ENCODE results near the gene GABRG3.

The GABRG3 gene

GRCh38 chr15:26945046-26945445 is 25.9 kb upstream of the GABRG3 start:
- Histone ChIP-seq H3K27ac (ENCODE audit: low read depth, low read length) (no peak overlapping the region), H3K4me1 (ENCODE audit: control insufficient read depth, insufficient read depth, low read length) (no peaks in the 10 kb centered on the region), H3K36me3 (ENCODE audit: control insufficient read depth, insufficient read depth, low read length) (no peaks in the 10 kb centered on the region; the same call in 1 of the 2 replicates), H3K9ac (ENCODE audit: low read depth, low read length) (no peak overlapping the region), H3K27me3 (ENCODE audit: control insufficient read depth, insufficient read depth, low read length) (no peaks in the 10 kb centered on the region), H3K4me3 (ENCODE audit: low read depth, low read length) (no peak overlapping the region), H3K9me3 (ENCODE audit: control insufficient read depth, insufficient read depth, low read length) (no peaks in the 10 kb centered on the region)

GRCh38 chr15:26950001-26950400 is 21.0 kb upstream of the GABRG3 start:
- Histone ChIP-seq H3K27me3 (ENCODE audit: control insufficient read depth, insufficient read depth, low read length) (no peaks in the 10 kb centered on the region), H3K4me1 (ENCODE audit: control insufficient read depth, insufficient read depth, low read length) (no peaks in the 10 kb centered on the region), H3K27ac (ENCODE audit: low read depth, low read length) (no peak overlapping the region), H3K36me3 (ENCODE audit: control insufficient read depth, insufficient read depth, low read length) (no peaks in the 10 kb centered on the region), H3K9me3 (ENCODE audit: control insufficient read depth, insufficient read depth, low read length) (peaks cover 8% of the 10 kb centered on the region), H3K9ac (ENCODE audit: low read depth, low read length) (no peak overlapping the region), H3K4me3 (ENCODE audit: low read depth, low read length) (no peak overlapping the region)

- Histone ChIP-seq H3K9me3 (ENCODE audit: control insufficient read depth, insufficient read depth, low read length) (peaks cover 8% of the 10 kb centered on the region), H3K27me3 (ENCODE audit: control insufficient read depth, insufficient read depth, low read length) (no peaks in the 10 kb centered on the region), H3K36me3 (ENCODE audit: control insufficient read depth, insufficient read depth, low read length) (no peaks in the 10 kb centered on the region), H3K4me3 (ENCODE audit: low read depth, low read length) (no peak overlapping the region), H3K4me1 (ENCODE audit: control insufficient read depth, insufficient read depth, low read length) (no peaks in the 10 kb centered on the region), H3K9ac (ENCODE audit: low read depth, low read length) (no peak overlapping the region), H3K27ac (ENCODE audit: low read depth, low read length) (no peak overlapping the region)
Observed at GRCh38 chr15:26954403-26954802, 16.6 kb upstream of the GABRG3 start.

- Histone ChIP-seq H3K4me1 (ENCODE audit: control insufficient read depth, insufficient read depth, low read length) (no peaks in the 10 kb centered on the region), H3K4me3 (ENCODE audit: low read depth, low read length) (peak overlapping the region; percentile 89), H3K27me3 (ENCODE audit: control insufficient read depth, insufficient read depth, low read length) (peaks cover 62% of the 10 kb centered on the region), H3K27ac (ENCODE audit: low read depth, low read length) (peak overlapping the region; percentile 64), H3K9ac (ENCODE audit: low read depth, low read length) (peak overlapping the region; percentile 49), H3K9me3 (ENCODE audit: control insufficient read depth, insufficient read depth, low read length) (no peaks in the 10 kb centered on the region), H3K36me3 (ENCODE audit: control insufficient read depth, insufficient read depth, low read length) (no peaks in the 10 kb centered on the region)
Observed at GRCh38 chr15:26967719-26968269, 3.2 kb upstream of the GABRG3 start.

GRCh38 chr15:26968806-26969205 is 2.2 kb upstream of the GABRG3 start:
- no peaks in the 10 kb centered on the region for H3K4me1 ChIP-seq (ENCODE audit: control insufficient read depth, insufficient read depth, low read length)
- peaks cover 70% of the 10 kb centered on the region for H3K27me3 ChIP-seq (ENCODE audit: control insufficient read depth, insufficient read depth, low read length)
- H3K27ac ChIP-seq (ENCODE audit: low read depth, low read length) = no peak overlapping the region
- H3K4me3 ChIP-seq (ENCODE audit: low read depth, low read length) = no peak overlapping the region
- no peak overlapping the region for H3K9ac ChIP-seq (ENCODE audit: low read depth, low read length)
- no peaks in the 10 kb centered on the region for H3K36me3 ChIP-seq (ENCODE audit: control insufficient read depth, insufficient read depth, low read length)
- no peaks in the 10 kb centered on the region for H3K9me3 ChIP-seq (ENCODE audit: control insufficient read depth, insufficient read depth, low read length)

- Histone ChIP-seq H3K36me3 (ENCODE audit: control insufficient read depth, insufficient read depth, low read length) (no peaks in the 10 kb centered on the region), H3K27me3 (ENCODE audit: control insufficient read depth, insufficient read depth, low read length) (peaks cover 66% of the 10 kb centered on the region), H3K4me1 (ENCODE audit: control insufficient read depth, insufficient read depth, low read length) (no peaks in the 10 kb centered on the region), H3K9me3 (ENCODE audit: control insufficient read depth, insufficient read depth, low read length) (no peaks in the 10 kb centered on the region), H3K4me3 (ENCODE audit: low read depth, low read length) (peak overlapping the region; percentile 72), H3K27ac (ENCODE audit: low read depth, low read length) (no peak overlapping the region), H3K9ac (ENCODE audit: low read depth, low read length) (no peak overlapping the region)
Observed at GRCh38 chr15:26971271-26972018, 464 bp downstream of the GABRG3 start.

- Histone ChIP-seq H3K4me1 (ENCODE audit: control insufficient read depth, insufficient read depth, low read length) (no peaks in the 10 kb centered on the region), H3K36me3 (ENCODE audit: control insufficient read depth, insufficient read depth, low read length) (no peaks in the 10 kb centered on the region), H3K9me3 (ENCODE audit: control insufficient read depth, insufficient read depth, low read length) (no peaks in the 10 kb centered on the region), H3K4me3 (ENCODE audit: low read depth, low read length) (no peak overlapping the region), H3K27me3 (ENCODE audit: control insufficient read depth, insufficient read depth, low read length) (peaks cover 56% of the 10 kb centered on the region), H3K9ac (ENCODE audit: low read depth, low read length) (no peak overlapping the region), H3K27ac (ENCODE audit: low read depth, low read length) (no peak overlapping the region)
Observed at GRCh38 chr15:26972636-26973035, 1.7 kb downstream of the GABRG3 start.

- H3K27ac ChIP-seq (ENCODE audit: low read depth, low read length) = no peak overlapping the region
- H3K9me3 ChIP-seq (ENCODE audit: control insufficient read depth, insufficient read depth, low read length) = no peaks in the 10 kb centered on the region
- no peak overlapping the region for H3K9ac ChIP-seq (ENCODE audit: low read depth, low read length)
- no peak overlapping the region for H3K4me3 ChIP-seq (ENCODE audit: low read depth, low read length)
- H3K27me3 ChIP-seq (ENCODE audit: control insufficient read depth, insufficient read depth, low read length) = peaks cover 47% of the 10 kb centered on the region
- H3K36me3 ChIP-seq (ENCODE audit: control insufficient read depth, insufficient read depth, low read length) = no peaks in the 10 kb centered on the region
- H3K4me1 ChIP-seq (ENCODE audit: control insufficient read depth, insufficient read depth, low read length) = no peaks in the 10 kb centered on the region
Observed at GRCh38 chr15:26974120-26974780, 3.3 kb downstream of the GABRG3 start.

GRCh38 chr15:26981492-26981891 is 10.5 kb downstream of the GABRG3 start:
- H3K4me1 ChIP-seq (ENCODE audit: control insufficient read depth, insufficient read depth, low read length) = no peaks in the 10 kb centered on the region
- no peaks in the 10 kb centered on the region for H3K9me3 ChIP-seq (ENCODE audit: control insufficient read depth, insufficient read depth, low read length)
- H3K9ac ChIP-seq (ENCODE audit: low read depth, low read length) = no peak overlapping the region
- no peaks in the 10 kb centered on the region for H3K27me3 ChIP-seq (ENCODE audit: control insufficient read depth, insufficient read depth, low read length)
- no peak overlapping the region for H3K4me3 ChIP-seq (ENCODE audit: low read depth, low read length)
- no peaks in the 10 kb centered on the region for H3K36me3 ChIP-seq (ENCODE audit: control insufficient read depth, insufficient read depth, low read length)
- no peak overlapping the region for H3K27ac ChIP-seq (ENCODE audit: low read depth, low read length)

- Histone ChIP-seq H3K9me3 (ENCODE audit: control insufficient read depth, insufficient read depth, low read length) (no peaks in the 10 kb centered on the region), H3K27me3 (ENCODE audit: control insufficient read depth, insufficient read depth, low read length) (no peaks in the 10 kb centered on the region), H3K4me3 (ENCODE audit: low read depth, low read length) (no peak overlapping the region), H3K4me1 (ENCODE audit: control insufficient read depth, insufficient read depth, low read length) (no peaks in the 10 kb centered on the region), H3K27ac (ENCODE audit: low read depth, low read length) (no peak overlapping the region), H3K9ac (ENCODE audit: low read depth, low read length) (no peak overlapping the region), H3K36me3 (ENCODE audit: control insufficient read depth, insufficient read depth, low read length) (no peaks in the 10 kb centered on the region)
Observed at GRCh38 chr15:26983822-26984221, 12.8 kb downstream of the GABRG3 start.

- H3K4me1 ChIP-seq (ENCODE audit: control insufficient read depth, insufficient read depth, low read length) = no peaks in the 10 kb centered on the region
- H3K27ac ChIP-seq (ENCODE audit: low read depth, low read length) = no peak overlapping the region
- no peaks in the 10 kb centered on the region for H3K9me3 ChIP-seq (ENCODE audit: control insufficient read depth, insufficient read depth, low read length)
- no peaks in the 10 kb centered on the region for H3K36me3 ChIP-seq (ENCODE audit: control insufficient read depth, insufficient read depth, low read length)
- H3K9ac ChIP-seq (ENCODE audit: low read depth, low read length) = no peak overlapping the region
- H3K4me3 ChIP-seq (ENCODE audit: low read depth, low read length) = no peak overlapping the region
- no peaks in the 10 kb centered on the region for H3K27me3 ChIP-seq (ENCODE audit: control insufficient read depth, insufficient read depth, low read length)
Observed at GRCh38 chr15:26985050-26985449, 14.1 kb downstream of the GABRG3 start.

All from HUES48 (cell line).